ENCODE measurements around the gene CENPF.

CENPF gene

GRCh38 chr1:214673576-214673975, 70.6 kb downstream of the CENPF start:
- TF ChIP-seq FOXP2 (optimal IDR thresholded peaks at IDR 0.05; ENCODE audit: borderline replicate concordance, extremely low read depth, extremely low read length, insufficient read depth) (no peak), POLR2AphosphoS5 (IDR thresholded peaks at IDR 0.05; ENCODE audit: low read depth, low read length) (no peak), TAF1 (IDR thresholded peaks at IDR 0.05; ENCODE audit: borderline replicate concordance, insufficient read depth, low read length) (no peak), SIN3A (IDR thresholded peaks at IDR 0.05; ENCODE audit: borderline replicate concordance, insufficient read depth, low read length) (no peak)
- TF ChIP-seq, protein P1, sequence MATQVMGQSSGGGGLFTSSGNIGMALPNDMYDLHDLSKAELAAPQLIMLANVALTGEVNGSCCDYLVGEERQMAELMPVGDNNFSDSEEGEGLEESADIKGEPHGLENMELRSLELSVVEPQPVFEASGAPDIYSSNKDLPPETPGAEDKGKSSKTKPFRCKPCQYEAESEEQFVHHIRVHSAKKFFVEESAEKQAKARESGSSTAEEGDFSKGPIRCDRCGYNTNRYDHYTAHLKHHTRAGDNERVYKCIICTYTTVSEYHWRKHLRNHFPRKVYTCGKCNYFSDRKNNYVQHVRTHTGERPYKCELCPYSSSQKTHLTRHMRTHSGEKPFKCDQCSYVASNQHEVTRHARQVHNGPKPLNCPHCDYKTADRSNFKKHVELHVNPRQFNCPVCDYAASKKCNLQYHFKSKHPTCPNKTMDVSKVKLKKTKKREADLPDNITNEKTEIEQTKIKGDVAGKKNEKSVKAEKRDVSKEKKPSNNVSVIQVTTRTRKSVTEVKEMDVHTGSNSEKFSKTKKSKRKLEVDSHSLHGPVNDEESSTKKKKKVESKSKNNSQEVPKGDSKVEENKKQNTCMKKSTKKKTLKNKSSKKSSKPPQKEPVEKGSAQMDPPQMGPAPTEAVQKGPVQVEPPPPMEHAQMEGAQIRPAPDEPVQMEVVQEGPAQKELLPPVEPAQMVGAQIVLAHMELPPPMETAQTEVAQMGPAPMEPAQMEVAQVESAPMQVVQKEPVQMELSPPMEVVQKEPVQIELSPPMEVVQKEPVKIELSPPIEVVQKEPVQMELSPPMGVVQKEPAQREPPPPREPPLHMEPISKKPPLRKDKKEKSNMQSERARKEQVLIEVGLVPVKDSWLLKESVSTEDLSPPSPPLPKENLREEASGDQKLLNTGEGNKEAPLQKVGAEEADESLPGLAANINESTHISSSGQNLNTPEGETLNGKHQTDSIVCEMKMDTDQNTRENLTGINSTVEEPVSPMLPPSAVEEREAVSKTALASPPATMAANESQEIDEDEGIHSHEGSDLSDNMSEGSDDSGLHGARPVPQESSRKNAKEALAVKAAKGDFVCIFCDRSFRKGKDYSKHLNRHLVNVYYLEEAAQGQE (IDR thresholded peaks at IDR 0.05; ENCODE audit: insufficient read depth in 1 of 2, low read depth in 2 of 2, low read length in 2 of 2): no peak

GRCh38 chr1:214676747-214677146, 73.8 kb downstream of the CENPF start:
- TF ChIP-seq SIN3A (IDR thresholded peaks at IDR 0.05; ENCODE audit: borderline replicate concordance, insufficient read depth, low read length) (no peak), TAF1 (IDR thresholded peaks at IDR 0.05; ENCODE audit: borderline replicate concordance, insufficient read depth, low read length) (no peak), FOXP2 (optimal IDR thresholded peaks at IDR 0.05; ENCODE audit: borderline replicate concordance, extremely low read depth, extremely low read length, insufficient read depth) (no peak), POLR2AphosphoS5 (IDR thresholded peaks at IDR 0.05; ENCODE audit: low read depth, low read length) (no peak)
- TF ChIP-seq, protein P1 (IDR thresholded peaks at IDR 0.05; ENCODE audit: insufficient read depth in 1 of 2, low read depth in 2 of 2, low read length in 2 of 2): no peak

DNA sequence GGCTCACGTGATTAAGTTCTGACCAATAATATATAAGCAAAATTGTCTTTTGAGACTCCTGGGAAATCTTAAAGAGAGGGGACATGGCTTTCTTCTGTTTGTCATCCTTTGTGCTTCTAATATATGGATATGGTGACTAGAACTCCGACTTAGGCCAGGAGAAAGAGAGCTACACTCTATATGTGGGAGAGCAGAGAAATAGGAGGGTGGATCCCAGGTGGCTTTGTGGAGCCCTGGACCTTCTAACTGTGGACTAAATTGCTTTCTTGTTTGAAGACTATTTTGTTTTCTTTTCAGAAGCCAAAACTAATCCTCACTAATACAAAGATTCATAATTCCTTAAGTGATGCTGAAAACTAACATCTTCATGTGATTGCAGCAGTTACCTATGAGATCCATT, 75.0 kb downstream of the CENPF start:
- TF ChIP-seq SIN3A (IDR thresholded peaks at IDR 0.05; ENCODE audit: borderline replicate concordance, insufficient read depth, low read length) (no peak), TAF1 (IDR thresholded peaks at IDR 0.05; ENCODE audit: borderline replicate concordance, insufficient read depth, low read length) (no peak), FOXP2 (optimal IDR thresholded peaks at IDR 0.05; ENCODE audit: borderline replicate concordance, extremely low read depth, extremely low read length, insufficient read depth) (no peak), POLR2AphosphoS5 (IDR thresholded peaks at IDR 0.05; ENCODE audit: low read depth, low read length) (no peak)
- TF ChIP-seq, protein P1 (IDR thresholded peaks at IDR 0.05; ENCODE audit: insufficient read depth in 1 of 2, low read depth in 2 of 2, low read length in 2 of 2): no peak

DNA sequence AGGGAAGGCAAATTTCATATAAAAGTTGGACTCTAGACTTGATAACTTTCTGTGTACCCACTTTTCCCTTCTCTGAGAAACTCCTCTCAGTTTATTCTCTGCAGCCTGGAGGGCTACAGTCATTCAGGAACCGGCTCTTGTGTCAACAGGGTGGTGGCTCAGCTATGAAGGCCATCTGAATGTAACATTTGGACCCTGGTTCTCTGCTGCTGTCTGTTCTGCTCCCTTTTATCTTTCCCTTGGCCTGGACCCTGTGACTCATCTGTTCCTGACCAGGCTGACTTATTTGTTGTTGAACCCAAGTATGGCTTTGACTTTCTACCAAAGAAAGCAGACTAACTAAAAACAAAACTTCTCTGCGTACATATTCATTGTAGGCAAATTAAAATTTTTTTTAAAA, 75.4 kb downstream of the CENPF start:
- TF ChIP-seq TAF1 (IDR thresholded peaks at IDR 0.05; ENCODE audit: borderline replicate concordance, insufficient read depth, low read length): no peak
- TF ChIP-seq FOXP2 (optimal IDR thresholded peaks at IDR 0.05; ENCODE audit: borderline replicate concordance, extremely low read depth, extremely low read length, insufficient read depth): no peak
- TF ChIP-seq, protein P1 (IDR thresholded peaks at IDR 0.05; ENCODE audit: insufficient read depth in 1 of 2, low read depth in 2 of 2, low read length in 2 of 2): no peak
- no peak for TF ChIP-seq SIN3A (IDR thresholded peaks at IDR 0.05; ENCODE audit: borderline replicate concordance, insufficient read depth, low read length)
- TF ChIP-seq POLR2AphosphoS5 (IDR thresholded peaks at IDR 0.05; ENCODE audit: low read depth, low read length): no peak

DNA sequence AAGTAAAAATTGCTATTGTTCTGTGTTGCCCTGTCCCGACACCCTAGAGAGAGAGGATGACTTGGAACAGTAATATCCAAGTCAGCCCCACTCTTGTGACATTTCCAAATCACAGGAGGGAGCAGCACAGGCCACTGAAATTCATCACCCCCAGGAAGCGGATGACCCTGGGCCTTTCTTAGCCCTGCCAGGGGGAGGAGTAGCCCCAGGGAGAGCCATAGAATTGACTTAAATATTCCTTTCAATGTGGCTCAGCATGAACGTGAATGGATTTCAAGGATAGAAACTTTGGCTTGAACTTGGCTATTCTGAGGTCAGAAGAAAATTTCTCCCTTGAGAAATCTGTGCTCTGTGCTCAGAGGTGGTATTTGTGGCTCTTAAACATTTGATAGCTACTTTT, 80.6 kb downstream of the CENPF start:
- no peak for TF ChIP-seq TAF1 (IDR thresholded peaks at IDR 0.05; ENCODE audit: borderline replicate concordance, insufficient read depth, low read length)
- TF ChIP-seq SIN3A (IDR thresholded peaks at IDR 0.05; ENCODE audit: borderline replicate concordance, insufficient read depth, low read length): no peak
- TF ChIP-seq POLR2AphosphoS5 (IDR thresholded peaks at IDR 0.05; ENCODE audit: low read depth, low read length): no peak
- TF ChIP-seq, protein P1 (IDR thresholded peaks at IDR 0.05; ENCODE audit: insufficient read depth in 1 of 2, low read depth in 2 of 2, low read length in 2 of 2): no peak
- TF ChIP-seq FOXP2 (optimal IDR thresholded peaks at IDR 0.05; ENCODE audit: borderline replicate concordance, extremely low read depth, extremely low read length, insufficient read depth): no peak
